Activated naive CD4-positive, alpha-beta T cell (primary cell): ENCODE results near the gene KCNH1.
"Not testable (repeated sequence)": the region's sequence is repeated elsewhere in the genome, so short reads cannot be mapped to it uniquely, and the experiment has no call there.

Experiments
- DNase-seq, 4 experiments: peaks; one replicate each; lab custom pipeline; 2025; lab: John Stamatoyannopoulos, UW

Gene KCNH1

DNA sequence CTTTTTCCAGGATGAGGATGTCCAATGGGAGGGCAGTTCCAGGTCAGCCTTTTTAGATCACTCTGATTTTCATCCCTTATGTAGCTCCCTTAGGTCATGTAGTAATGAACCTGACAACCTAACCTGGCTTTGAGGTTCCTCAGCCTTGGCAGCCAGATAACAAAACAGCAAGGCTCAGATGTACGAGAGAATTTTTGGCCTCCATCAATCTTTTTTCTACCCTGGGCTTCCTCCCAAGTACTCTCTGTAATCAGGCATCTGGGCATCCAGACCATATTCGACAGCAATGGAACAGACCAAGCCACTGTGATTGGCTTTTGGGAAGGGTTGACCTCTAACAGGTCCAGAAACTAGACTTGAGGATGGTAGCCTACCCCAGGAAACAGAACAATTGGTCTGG, 38.6 kb downstream of the KCNH1 start:
- DNase-seq = no peak

- no peak for DNase-seq
Observed at GRCh38 chr1:211092955-211093354, 41.0 kb downstream of the KCNH1 start.

DNA sequence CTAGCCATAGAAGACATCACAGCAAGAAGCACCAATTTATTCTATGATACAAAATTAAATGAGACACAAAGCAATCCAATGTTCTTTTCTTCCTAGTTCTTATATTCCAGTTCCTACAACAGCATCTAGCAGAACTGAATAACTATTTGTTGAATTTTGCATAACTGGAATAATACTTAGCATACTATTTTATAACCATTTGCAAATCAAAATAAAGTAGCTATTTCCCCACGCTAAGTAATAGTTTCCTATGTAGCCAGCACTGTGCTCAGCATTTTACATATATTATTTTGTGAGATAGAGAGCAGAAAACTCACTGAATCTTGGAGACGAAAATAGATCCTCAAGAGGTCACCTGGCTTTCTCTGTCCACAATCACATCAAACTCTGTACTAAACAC, 42.1 kb downstream of the KCNH1 start:
- no peak for DNase-seq

- DNase-seq = no peak
Observed at GRCh38 chr1:211089536-211089935, 44.4 kb downstream of the KCNH1 start.

- no peak for DNase-seq
Observed at GRCh38 chr1:211088156-211088555, 45.8 kb downstream of the KCNH1 start.

- no peak for DNase-seq
Observed at GRCh38 chr1:211082824-211083223, 51.1 kb downstream of the KCNH1 start.

DNA sequence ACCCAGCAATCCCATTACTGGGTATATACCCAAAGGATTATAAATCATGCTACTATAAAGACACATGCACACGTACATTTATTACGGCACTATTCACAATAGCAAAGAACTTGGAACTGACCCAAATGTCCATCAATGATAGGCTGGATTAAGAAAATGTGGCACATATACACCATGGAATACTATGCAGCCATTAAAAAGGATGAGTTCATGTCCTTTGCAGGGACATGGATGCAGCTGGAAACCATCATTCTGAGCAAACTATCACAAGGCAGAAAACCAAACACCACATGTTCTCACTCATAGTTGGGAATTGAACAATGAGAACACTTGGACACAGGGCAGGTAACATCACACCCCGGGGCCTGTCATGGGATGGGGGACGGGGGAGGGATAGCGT, 52.5 kb downstream of the KCNH1 start:
- DNase-seq = not testable (repeated sequence)

- no peak for DNase-seq
Observed at GRCh38 chr1:211068976-211069375, 65.0 kb downstream of the KCNH1 start.

- no peak for DNase-seq
Observed at GRCh38 chr1:211066781-211067384, 67.1 kb downstream of the KCNH1 start.

GRCh38 chr1:211041838-211042237, 92.1 kb downstream of the KCNH1 start:
- not testable (repeated sequence) for DNase-seq

DNA sequence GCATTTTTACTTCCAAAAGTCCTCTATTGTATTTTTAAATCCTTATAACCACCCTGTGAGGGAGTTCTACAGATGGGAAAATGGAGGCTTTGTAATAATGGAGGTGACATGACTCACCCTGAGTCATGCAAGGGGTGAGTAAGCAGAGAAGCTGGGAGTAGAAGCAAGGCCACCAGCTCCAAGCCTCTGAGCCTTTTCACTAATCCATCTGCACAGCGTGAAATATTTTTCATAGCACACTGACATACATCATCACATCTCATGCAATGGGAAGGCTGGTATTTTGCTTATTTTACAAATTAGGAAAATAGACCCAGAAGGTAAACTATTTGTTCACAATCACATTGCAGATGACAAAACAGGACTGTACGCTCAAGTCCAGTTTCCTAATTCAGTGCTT, 96.9 kb downstream of the KCNH1 start:
- no peak for DNase-seq

DNA sequence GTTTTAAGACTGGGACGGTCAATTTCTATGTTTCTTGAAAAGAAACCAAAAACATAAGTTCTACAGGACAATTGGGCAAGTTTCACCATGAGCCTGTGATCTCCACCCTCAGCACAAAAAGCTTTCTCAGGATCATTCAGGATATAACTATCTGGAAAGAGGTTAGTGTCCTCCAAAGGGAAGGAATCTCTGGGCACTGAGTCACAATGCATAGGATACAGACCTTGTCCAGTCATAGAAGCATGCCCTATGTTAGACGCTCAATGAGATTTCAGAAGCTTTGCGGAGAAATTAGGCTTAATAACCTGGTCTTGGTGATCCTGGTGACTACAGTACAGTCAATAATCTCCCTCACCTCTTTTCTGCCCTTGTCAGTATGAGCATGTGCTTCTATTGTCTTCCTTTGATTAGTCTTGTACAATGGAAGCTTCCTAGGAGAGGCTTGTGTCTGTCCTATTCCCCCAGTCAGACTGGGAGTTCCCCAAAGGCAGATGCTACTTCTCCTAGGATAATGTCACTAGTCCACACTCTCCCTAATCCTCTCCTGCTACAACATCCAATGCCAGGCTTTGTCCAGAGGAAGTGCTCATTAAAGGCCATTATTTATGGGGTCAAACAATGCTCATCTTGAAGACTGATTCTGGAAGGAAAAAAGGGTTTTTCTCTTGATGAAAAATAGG, 97.4 kb downstream of the KCNH1 start:
- no peak for DNase-seq

- no peak for DNase-seq
Observed at GRCh38 chr1:211035821-211036380, 98.0 kb downstream of the KCNH1 start.

DNA sequence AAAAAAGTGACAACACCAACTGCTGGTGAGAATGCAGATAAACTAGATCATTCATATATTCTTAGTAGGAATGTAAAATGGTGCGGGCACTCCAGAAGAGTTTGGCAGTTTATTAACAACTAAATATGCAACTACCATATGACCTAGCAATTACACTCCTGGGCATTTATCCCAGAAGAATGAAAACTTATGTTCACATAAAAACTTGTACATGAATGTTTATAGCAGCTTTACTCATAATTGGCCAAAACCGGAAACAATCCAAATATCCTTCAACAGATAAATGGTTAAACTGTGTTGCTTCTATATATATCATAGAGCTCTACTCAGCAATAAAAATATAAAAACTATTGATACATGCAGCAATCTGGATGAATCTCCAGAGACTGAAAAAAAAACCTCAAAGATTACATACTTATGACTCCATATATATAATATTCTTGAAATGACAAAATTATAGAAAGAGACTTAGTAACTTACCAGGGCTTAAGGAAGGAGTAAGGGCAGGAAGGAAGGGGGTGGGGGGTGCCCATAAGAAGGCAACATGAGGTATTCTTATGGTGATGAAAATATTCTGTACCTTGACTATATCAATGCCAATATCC, 99.9 kb downstream of the KCNH1 start:
- DNase-seq = no peak

DNA sequence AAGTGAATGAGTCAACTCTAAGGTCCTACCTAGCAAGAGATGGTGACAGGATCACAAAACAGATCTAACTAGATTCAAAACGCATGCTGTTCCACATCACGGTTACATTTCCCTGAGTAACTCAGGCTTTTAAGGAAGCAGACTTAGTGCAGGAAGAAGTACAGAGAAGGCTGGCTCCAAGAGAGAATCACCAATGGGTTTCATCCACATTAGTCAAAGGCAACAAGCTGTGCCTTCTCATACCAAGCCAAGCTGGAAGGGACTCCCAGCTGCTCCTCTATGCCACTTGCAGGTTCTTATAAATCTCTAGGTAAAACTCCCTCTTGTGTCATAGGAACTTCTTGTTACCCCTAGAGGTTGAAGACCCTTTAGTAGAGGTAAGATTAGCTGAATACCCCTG, 109.0 kb downstream of the KCNH1 start:
- no peak for DNase-seq

DNA sequence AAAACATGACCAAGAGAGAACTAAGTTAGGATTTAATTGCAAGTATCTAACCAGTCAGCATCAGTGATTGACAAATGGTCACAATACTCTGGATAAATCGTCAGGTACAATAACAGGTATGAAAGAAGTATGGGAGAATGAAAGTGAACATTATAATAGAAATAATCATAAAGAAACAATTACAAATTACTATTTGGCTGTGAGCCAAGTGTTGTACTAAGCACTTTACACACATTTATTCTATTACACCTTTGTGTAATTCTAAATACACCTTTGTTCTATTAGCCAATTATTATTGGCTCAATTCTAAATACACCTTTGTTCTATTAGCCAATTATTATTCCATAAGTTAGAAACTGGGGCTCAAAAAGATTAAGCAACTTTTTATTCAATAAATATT, 114.7 kb downstream of the KCNH1 start:
- no peak for DNase-seq

DNA sequence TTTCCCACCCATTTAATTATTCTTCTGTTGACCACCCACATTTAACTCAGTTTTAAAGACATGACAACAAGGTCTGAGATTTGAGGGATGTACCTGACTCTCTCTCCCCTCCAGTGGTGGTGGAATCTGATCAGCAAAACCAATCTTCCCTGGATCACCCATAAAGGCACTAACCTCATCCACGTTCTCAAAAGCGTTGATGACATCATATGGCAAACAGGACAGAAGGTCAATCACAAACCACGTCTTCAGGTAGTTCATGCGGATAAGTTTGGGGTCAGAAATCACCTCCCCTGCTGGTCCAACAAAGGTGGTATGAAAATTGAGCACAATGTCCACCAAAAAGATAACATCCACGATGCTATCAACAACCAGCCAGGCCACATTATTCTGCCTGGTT, 115.3 kb downstream of the KCNH1 start:
- DNase-seq = no peak

GRCh38 chr1:211017075-211017718, 116.8 kb downstream of the KCNH1 start:
- DNase-seq = no peak

GRCh38 chr1:211014275-211014674, 119.7 kb downstream of the KCNH1 start:
- DNase-seq = no peak

DNA sequence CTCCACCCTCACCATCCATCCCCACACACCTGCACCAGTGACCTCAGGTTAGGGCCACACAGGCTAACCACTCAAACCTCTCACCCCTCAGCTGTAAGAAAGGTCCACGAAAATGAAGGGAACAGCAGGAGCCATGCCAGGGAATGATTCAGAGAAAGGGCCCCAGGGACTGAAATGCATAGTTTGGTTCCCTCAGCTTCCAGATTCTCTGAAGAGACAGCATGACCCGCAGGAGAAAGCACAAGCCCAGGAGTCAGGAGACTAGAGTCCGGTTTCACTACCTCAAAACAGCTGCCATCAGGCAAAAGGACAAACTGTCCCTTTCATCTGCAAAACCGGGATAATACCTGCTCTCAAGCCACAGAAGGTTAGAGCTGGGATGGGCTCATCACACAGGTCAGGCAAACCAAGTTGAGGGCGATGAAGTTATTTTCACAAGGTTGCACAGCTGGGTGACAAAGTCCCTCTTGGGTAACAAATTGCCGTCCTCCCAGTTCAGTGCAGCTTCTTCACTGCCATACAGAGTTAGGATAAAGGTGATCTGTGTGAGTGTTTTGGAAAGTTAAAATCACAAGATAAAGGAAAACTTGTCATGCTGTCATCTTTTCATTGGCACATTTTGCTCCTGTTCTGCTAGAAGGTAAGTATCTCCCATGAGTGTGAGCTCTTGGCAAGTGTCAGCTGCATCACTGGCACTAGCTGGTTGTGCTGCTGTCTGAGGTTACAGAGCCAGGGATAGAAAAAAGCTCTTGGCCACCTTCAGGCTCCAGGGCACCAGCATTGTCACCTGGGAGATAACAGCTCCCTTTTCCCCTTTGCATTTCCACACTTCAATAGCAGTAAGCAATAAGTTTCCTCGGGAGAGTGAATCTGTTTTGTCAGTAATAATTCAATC, 120.4 kb downstream of the KCNH1 start:
- no peak for DNase-seq

GRCh38 chr1:211011128-211011527, 122.8 kb downstream of the KCNH1 start:
- DNase-seq = not testable (repeated sequence)

- no peak for DNase-seq
Observed at GRCh38 chr1:211009944-211010343, 124.0 kb downstream of the KCNH1 start.
